Panc1 (cell line): ENCODE data around the gene MLLT3.

ENCODE experiments used
- CTCF ChIP-seq: fragments of 450-650 bp; IDR thresholded peaks from 2 replicates; pipeline ENCODE4 v1.5.1; 2017; ENCODE audit warnings: mild to moderate bottlenecking
- REST ChIP-seq, 2 experiments: IDR thresholded peaks; 2 replicates each; pipeline ENCODE4 v1.6.1; 2011 to 2012; ENCODE audit warnings: low read depth in 2 of 2, control low read depth in 1 of 2, low read length in 1 of 2, mild to moderate bottlenecking in 1 of 2, moderate library complexity in 1 of 2; ENCODE audit not compliant: insufficient read depth in 1 of 2
- TCF7L2 ChIP-seq: IDR thresholded peaks from 2 replicates; pipeline ENCODE4 v1.6.1; 2011; ENCODE audit warnings: mild to moderate bottlenecking, low read depth, low read length, inconsistent platforms

- no peak for TF ChIP-seq CTCF
- no peak for TF ChIP-seq REST (IDR thresholded peaks at IDR 0.05; ENCODE audit: insufficient read depth in 1 of 2, low read depth in 2 of 2, low read length in 1 of 2)
- TF ChIP-seq TCF7L2: no peak
Measured at GRCh38 chr9:20603524-20604268, 18.6 kb downstream of the MLLT3 start.
